Left renal cortex interstitium (tissue), 4 donors: ENCODE data around the gene ZNF783. TPM values are rescaled to one million over a fixed set of nuclear protein-coding genes. Genes with fewer than 3 reads are reported as not detected.
"Not testable (repeated sequence)": the region's sequence is repeated elsewhere in the genome, so short reads cannot be mapped to it uniquely, and the experiment has no call there.

Source experiments
- DNase-seq, 4 donors: peaks; one replicate each; pipeline ENCODE4 v3.0.0-alpha.2; 2013; ENCODE audit warnings: low read depth in 4 of 4, low spot score in 2 of 4, missing footprints in 1 of 4
- polyA plus RNA-seq, 4 donors: library from polyadenylated mRNA; unstranded; fragments of 120-200 nt; gene quantifications; one replicate each; pipeline ENCODE4 v1.2.1, GENCODE V29; 2013; ENCODE audit not compliant: insufficient read length in 4 of 4

The ZNF783 gene
- polyA plus RNA-seq, 4 donors: 10.5 to 20.1 (median 15.8) TPM

DNA sequence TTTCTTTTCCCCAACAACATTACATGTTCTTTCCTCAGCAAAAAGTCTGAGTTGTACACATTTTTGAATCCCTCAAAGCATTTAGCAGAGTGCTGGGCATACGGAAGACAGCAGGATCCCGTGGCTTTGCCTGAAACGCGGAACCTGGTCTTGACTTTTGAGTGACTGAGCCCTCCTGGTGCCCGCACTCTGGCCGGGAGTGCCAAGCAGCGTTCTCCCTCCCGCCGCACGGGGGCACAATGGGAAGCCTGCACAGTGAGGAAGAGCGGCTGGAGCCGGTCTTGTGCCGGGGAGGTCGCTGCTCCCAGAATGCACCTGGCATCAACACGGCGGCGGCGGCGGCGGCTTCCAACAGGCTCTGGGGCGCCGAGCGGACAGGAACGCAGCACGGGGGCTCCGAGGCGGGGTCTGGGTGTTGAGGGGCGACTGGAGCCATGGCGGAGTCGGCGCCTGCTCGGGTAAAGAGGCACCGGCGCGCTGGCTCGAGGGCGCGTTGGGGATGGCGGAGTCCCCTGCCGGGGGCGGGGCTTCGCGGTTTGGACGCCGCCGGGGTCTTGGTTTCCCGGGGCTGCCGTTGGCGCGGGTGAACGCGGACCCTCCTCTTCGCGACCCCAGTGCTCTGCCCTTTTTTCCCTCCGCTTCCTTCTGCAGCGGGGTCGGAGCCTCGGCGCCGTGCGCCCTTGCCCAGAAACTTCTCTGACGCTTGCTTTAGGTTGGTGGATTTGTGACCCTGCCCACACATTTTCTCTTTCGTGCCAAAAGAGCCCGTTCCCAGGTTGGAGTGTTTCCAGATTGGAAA lies 22.5 kb upstream of the ZNF783 start, which contains the start of gene ZNF212:
Gene ZNF212 (plus strand): TSS at position 307 of the 799 bp plus-strand sequence. CDS start 128 bp downstream, at position 435.
- peak; percentile 25 to 84 (median 57) for DNase-seq

DNA sequence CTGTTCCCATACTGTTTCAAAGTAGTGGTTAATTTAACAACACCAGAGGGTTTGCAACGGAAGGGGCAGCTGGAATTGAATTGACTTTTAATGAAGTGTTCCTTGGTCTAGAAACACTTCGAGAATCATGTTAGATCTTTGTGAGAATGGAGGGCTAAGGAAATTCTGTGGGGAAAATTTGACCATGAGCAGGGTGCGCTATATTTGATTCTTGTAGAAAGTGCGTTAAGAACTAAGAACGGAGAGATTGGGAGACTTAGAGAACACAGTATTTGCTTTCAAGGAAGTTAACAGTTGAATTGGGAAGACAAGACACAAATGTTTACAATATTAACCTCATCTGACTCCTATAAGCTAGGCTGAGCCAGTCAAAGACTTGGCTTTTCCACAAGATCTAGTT lies 21.4 kb upstream of the ZNF783 start:
- DNase-seq: no peak

DNA sequence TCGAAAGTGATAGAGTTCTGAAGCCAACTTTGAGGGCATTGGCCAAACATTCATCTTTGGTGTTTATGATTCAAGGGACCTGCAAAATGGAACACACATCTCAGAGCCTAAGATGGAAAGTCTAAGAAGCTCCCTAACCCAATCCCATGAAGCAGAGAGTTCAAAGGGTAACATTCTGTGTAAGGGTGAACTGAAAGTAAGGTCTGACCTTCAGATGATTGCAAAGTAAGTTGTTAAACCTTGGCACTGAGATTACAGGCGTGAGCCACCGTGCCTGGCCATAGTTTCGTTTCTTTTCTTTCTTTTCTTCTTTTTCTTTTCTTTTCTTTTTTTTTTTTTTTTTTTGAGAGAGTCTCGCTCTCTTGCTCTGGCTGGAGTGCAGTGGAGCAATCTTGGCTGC lies 20.3 kb upstream of the ZNF783 start:
- DNase-seq: no peak

DNA sequence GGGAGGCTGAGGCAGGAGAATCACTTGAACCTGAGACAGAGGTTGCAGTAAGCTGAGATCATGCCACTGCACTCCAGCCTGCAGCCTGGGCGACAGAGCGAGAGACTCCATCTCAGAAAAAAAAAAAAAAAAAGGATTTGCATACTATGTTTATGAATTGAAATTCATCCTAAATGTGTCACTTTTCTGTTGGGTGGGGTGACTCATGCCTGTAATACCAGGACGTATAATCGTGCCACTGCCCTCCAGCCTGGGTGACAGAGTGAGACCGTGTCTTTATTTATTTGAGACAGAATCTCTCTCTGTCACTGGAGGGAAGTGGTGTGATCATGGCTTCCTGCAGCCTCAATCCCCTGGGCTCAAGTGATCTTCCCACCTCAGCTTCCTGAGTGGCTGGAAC lies 16.8 kb upstream of the ZNF783 start:
- DNase-seq: no peak

DNA sequence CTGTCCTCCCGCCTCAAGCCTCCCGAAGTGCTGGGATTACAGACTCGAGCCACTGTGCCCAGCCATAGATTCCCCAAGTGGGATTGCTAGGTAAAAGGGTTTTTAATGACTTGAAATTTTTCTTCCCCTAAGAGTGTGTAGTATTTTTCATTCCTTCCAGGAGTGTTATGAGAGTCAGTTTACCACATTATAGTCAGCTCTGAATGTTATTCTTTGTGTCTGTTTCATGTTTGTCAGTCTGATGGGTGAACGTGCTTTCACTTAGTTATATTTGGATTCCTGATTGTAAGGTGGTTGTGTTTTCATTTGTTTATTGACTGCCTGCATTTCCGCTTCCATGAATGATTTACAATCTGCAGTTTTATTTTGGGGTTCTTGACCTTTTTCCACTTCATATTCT lies 16.3 kb upstream of the ZNF783 start:
- DNase-seq: no peak

DNA sequence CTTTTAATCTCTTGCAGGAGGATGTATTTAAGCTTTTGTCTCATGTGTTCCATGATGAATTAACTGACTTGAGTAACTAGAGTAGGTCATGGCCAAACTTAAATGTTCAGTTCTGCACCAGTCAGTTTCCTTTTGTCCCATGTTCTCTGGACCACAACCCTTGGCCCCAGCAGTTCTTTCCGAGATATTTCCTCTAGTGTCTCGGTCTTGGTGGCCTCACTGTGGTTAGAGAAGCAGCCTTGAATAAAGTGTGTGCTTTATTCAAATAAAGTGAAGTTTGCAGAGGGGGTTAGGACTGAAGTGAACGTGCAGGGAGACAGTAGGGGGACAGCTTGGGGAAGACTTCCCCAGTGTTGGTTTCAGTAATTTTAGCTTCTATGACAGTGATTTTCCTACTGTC lies 13.2 kb upstream of the ZNF783 start:
- DNase-seq: no peak

DNA sequence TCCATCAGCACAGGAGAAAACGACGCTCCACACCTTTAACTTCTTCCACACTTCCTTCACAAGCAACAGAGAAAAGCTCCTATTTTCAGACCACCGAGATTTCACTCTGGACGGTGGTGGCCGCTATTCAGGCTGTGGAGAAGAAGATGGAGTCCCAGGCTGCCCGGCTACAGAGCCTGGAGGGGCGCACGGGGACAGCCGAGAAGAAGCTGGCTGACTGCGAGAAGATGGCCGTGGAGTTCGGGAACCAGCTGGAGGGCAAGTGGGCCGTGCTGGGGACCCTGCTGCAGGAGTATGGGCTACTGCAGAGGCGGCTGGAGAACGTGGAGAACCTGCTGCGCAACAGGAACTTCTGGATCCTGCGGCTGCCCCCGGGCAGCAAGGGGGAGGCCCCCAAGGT lies 11.8 kb upstream of the ZNF783 start:
- DNase-seq: not testable (repeated sequence)

DNA sequence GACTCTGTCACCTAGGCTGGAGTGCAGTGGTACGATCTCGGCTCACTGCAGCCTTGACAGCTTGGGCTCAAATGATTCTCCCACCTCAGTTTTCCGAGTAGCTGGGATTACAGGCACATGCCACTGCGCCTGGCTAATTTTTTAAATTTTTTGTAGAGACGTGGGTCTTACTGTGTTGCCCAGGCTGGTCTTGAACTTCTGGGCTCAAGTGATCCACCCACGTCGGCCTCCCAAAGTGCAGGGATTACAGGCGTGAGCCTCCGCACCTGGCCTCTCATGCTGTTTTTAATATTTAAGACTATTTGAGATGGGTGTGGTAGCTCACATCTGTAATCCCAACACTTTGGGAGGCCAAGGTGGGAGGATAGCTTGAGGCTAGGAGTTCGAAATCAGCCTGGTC lies 10.5 kb upstream of the ZNF783 start:
- not testable (repeated sequence) for DNase-seq

DNA sequence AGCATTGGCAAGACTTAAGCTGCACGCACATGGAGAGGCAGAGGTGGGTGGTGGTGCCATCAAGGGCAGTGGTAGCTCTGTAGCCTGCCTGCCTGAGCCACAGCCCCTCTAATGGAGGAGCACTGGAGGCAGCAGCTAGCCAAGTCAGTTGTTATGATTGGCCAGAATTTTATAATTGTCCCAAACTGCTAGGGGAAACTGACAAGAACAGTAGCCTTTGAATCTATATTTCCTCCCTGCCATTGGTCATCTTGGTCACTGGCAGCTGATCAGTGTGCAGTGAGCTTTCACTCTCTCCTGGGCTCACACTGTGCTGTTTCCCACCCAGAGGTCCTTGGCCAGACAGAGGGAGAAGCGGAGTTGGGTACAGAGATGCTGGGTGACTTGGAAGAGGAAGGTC lies 9.6 kb upstream of the ZNF783 start:
- no peak for DNase-seq

DNA sequence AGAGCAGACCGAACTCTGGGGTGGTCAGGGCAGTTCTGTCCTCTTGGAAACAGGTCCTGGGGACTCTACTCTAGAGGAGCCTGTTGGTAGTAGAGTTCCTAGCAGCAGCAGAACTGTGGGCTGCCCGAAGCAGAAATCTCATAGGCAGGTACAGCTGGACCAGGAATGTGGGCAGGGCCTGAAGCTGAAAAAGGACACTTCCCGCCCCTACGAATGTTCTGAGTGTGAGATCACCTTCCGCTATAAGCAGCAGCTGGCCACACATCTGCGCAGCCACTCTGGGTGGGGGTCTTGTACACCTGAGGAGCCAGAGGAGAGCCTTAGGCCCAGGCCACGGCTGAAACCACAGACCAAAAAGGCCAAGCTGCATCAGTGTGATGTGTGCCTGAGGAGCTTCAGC lies 8.3 kb upstream of the ZNF783 start:
- DNase-seq: no peak

DNA sequence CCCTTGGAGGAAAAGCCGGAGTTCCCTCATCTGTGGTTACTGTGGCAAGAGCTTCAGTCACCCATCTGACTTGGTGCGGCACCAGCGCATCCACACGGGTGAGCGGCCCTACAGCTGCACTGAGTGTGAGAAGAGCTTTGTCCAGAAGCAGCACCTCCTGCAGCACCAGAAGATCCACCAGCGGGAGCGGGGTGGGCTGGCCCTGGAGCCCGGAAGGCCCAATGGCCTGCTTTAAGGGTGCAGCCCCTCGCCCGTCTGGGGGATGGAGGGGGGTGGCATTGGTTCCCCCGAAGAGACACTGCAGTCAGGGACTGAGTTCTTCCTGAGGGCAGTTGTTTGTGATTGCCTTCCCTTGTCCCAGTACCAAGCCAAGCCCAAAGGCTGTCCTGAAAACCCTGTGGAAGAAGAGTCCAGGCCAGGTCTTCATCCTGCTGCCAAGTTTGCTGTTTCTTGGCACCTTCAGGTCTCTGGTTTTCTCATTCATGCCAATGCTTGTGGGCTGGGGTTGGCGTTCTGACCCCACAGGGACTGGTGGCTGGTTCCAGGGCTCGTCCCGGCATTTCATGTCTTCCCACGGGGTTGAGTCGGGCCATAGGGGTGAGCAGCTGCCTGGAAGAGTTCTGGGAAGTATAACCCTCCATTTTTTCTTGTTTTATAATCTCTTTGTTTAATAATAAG lies 7.7 kb upstream of the ZNF783 start:
- no peak for DNase-seq

DNA sequence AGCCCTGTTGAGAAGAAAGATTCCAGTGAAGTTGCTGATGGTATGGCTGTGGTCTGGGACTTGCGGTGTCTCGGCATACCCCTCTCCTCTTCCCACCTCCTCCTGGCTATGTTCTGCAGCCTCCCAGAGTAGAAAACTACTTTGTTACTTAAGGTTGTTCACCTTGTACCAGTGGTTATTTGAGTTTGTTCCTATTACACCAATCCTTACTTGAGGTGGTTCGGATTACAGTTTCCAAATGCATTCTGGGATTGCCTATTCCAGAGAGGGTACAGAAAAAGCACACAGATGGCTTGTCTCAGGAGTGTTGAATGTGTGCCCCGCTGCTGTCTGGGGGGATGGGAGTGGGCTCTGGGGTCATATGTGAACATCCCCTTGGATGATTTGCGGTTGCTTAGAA lies 6.8 kb upstream of the ZNF783 start:
- DNase-seq: no peak

DNA sequence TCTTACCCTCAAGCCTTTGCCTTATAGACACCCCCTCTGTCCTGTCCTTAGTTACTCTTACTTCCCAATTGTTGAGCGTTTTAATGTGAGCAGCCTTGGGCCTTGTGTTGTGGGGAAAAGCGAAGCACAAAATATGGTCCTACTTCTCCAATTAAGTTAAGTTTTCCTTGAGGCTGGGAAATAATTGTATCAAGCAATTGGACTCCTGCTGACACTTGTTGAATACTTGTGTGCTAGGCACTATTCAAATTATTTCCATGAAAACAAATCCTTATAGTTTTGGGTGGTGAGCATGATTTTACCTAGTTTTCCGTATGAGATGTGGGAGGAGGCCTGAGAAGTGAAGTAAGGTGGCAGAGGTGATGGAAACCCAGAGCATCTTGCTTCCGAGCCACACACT lies 5.4 kb upstream of the ZNF783 start:
- DNase-seq: no peak

DNA sequence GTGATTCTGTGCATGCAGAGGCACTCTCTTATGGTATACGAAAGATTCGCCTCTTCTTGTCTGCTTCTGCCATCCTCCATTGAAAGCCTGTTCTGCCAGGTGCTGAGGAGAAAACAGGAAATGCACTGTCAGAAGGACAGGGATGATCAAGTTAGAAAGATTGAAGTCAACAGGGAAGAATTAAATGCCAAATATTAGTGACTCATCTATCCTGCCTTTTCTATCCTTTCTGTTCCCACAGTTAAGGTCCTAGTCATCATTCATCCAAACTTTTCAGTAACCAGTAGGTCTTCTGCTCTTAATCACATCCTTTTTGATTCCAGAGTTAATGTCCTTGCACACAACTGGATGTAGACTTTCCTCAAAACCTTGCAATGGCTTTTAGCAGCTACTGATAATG lies 4.8 kb upstream of the ZNF783 start:
- DNase-seq: no peak

DNA sequence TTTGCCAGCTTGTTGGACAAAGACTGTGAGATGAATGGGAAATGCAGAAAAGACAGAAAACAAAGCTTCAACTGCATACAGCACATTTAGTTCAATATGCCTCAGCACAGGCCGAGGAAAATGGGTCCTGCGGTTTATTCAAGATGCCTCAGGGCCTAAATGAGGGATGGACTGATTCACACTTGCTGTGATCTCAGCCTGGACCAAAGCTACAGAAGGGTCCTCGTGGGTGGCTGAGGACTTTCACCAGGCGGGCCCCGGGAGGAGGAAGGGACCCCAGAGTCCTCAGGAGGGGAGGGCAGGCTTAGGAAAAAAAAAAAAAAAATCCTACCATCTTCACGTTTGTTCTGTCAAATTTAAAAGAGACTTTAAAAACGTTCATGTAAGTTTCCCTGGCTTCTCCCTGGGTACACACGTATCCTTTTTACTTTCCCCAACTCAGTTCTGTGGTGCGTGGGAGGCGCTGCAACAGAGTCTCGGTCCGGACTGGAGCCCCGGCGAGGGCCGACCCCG lies 624 bp upstream of the ZNF783 start:
- DNase-seq: peak in 1 of 4 donors; percentile 11

DNA sequence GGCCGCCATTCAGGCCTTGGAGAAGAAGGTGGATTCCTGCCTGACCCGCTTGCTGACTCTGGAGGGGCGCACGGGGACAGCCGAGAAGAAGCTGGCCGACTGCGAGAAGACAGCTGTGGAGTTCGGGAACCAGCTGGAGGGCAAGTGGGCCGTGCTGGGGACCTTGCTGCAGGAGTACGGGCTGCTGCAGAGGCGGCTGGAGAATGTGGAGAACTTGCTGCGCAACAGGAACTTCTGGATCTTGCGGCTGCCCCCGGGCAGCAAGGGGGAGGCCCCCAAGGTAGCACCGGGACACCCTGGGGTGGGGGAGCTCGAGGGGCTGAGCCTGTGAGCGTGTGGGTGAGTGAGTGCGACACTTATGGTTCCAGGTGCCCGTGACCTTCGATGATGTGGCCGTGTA lies 4.5 kb downstream of the ZNF783 start:
- DNase-seq: no peak

DNA sequence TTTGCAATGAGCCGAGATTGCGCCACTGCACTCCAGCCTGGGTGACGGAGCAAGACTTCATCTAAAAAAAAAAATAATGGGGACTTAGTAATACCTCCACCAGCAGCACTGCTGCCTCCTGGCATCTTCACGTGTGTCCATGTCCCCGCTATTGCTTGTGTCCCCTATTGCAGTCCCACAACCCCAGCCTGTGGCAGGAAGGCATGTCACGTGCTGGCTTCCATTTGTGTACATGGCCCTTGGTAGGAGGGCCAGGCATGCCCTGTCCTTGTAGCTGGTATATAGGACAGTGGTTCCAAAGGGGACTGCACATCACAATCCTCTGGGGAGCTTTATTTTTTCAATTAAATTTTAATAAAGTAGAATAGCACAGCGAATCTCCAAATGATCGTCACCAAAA lies 5.7 kb downstream of the ZNF783 start:
- DNase-seq: no peak

DNA sequence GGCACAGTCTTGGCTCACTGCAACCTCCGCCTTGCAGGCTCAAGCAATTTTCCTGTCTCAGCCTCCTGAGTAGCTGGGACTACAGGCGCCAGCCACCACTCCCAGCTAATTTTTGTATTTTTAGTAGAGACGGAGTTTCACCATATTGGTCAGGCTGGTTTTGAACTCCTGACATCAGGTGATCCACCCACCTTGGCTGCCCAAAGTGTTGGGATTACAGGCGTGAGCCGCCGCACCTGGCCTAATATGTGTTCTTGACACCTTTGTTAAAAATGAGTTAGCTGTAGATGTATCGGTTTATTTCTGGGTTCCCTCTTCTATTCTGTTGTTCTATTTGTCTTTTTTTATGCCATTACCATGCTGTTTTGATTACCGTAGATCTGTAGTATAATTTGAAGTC lies 12.4 kb downstream of the ZNF783 start:
- not testable (repeated sequence) for DNase-seq

DNA sequence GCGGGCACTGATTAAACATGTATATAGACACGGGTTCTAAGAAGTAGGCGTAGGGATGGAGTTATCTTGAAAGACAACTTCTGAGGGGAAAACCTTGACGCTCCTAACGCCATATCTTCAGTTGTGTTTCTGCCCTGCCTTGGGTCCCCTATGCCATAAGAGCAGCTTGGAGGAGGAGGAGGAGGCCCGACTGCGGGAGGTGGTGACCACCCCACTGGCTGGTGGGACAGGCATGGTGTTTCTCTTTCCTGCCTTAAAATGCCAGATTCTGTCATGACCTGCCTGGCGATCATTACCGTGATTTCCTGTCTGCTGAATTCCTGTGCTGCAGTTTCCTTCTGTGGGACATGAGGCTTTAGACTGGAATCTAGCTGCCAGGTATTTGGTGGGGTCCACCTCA lies 15.9 kb downstream of the ZNF783 start:
- DNase-seq: no peak

DNA sequence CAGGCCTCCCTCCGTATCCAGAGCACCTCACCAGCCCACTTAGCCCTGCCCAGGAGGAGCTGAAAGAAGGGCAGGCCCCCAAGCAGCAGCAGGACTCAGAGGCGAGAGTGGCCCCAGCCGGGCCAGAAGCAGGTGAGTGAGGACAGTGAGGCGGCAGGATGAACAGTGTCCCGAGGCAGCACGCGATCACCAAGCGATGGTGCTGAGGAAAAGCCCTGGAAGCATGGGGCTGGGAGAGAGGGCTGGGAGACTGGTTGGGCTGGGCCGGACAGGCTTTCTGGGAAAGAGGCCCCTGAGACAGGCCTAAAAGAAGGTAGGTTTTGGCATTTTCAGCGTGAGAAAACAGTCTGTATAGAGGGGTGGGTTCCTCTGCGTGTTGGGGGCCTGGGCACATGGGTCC lies 16.4 kb downstream of the ZNF783 start:
- no peak for DNase-seq

DNA sequence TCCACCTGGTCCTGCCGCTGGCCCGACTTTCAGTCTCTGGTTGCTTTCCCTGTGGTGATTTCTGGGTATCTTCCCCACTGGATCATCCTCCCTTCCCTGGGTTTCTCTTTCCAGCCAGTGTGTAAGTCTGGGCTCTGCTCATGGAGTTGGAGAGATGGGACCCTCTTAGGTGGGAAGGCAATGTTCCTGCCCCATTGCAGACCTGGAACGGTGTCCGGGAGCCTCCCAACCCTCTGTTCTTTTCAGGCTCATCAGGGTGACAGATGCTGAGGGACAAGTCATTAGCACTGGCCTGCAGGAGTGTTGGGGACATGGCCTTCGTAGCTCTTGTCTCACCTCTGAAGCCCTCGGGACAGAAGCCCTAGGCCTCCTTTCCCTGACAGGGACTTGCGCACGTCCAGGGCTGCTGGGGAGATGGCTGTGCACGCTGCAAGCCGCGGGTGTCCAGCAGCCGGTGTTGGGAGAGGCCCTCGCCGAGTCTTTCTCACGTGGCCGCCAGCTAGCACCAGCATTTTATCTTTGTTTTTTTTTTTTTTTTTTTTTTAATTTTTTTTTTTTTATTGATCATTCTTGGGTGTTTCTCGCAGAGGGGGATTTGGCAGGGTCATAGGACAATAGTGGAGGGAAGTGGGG lies 17.2 kb downstream of the ZNF783 start:
- DNase-seq: no peak

DNA sequence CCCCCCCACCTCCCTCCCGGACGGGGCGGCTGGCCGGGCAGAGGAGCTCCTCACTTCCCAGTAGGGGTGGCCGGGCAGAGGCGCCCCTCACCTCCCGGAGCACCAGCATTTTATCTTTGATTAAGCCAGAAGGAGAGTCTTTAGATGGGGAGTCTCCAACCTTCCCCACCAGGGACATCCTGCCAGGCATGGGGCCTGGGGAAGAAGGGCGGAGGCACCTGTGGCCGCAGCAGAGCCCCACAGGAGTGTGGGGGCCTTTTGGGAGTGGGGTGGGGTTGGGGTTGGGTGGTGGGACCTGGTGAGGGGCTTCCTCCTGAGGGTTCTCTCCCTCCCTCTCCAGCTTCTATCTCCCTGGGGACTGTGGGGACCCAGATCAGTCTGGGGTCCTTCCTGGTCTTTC lies 18.2 kb downstream of the ZNF783 start:
- DNase-seq: no peak
